Measurements from ENCODE around the gene HERC4.
A peak's percentile ranks its signal among the peaks of the same experiment; 100 is the strongest.
"Not testable (repeated sequence)": the region's sequence is repeated elsewhere in the genome, so short reads cannot be mapped to it uniquely, and the experiment has no call there.

The HERC4 gene

GRCh38 chr10:68010426-68010940, 64.6 kb downstream of the HERC4 start:
- no peak for TF ChIP-seq CTCF (IDR thresholded peaks at IDR 0.05; ENCODE audit: low read depth, low read length, missing control alignments)
- no peak for DNase-seq (ENCODE audit: extremely low read depth, low read depth)

GRCh38 chr10:68007356-68007755, 67.7 kb downstream of the HERC4 start:
- TF ChIP-seq CTCF (IDR thresholded peaks at IDR 0.05; ENCODE audit: low read depth, low read length, missing control alignments), result no peak
- H3K4me3 ChIP-seq (replicated peaks; ENCODE audit: low read depth, low read length), result no peak overlapping the region
- DNase-seq (ENCODE audit: extremely low read depth, low read depth), result peak; percentile 1

More at GRCh38 chr10:68010426-68010940, 64.6 kb downstream of the HERC4 start:
- H3K4me3 ChIP-seq (replicated peaks; ENCODE audit: low read depth, low read length), result no peak overlapping the region

- no peak for TF ChIP-seq CTCF (IDR thresholded peaks at IDR 0.05; ENCODE audit: low read depth, low read length, missing control alignments)
- no peak for DNase-seq (ENCODE audit: extremely low read depth, low read depth)
- no peak overlapping the region for H3K4me3 ChIP-seq (replicated peaks; ENCODE audit: low read depth, low read length)
These were observed 73.5 kb downstream of the HERC4 start for GRCh38 chr10:68001539-68001938.

GRCh38 chr10:68001000-68001399, 74.1 kb downstream of the HERC4 start:
- no peak for TF ChIP-seq CTCF (IDR thresholded peaks at IDR 0.05; ENCODE audit: low read depth, low read length, missing control alignments)
- no peak overlapping the region for H3K4me3 ChIP-seq (replicated peaks; ENCODE audit: low read depth, low read length)
- DNase-seq (ENCODE audit: extremely low read depth, low read depth), result no peak

GRCh38 chr10:67990093-67990492, 85.0 kb downstream of the HERC4 start:
- H3K4me3 ChIP-seq (replicated peaks; ENCODE audit: low read depth, low read length), result no peak overlapping the region
- no peak for DNase-seq (ENCODE audit: extremely low read depth, low read depth)
- no peak for TF ChIP-seq CTCF (IDR thresholded peaks at IDR 0.05; ENCODE audit: low read depth, low read length, missing control alignments)

GRCh38 chr10:67988606-67989005, 86.5 kb downstream of the HERC4 start:
- H3K4me3 ChIP-seq (replicated peaks; ENCODE audit: low read depth, low read length), result no peak overlapping the region
- no peak for DNase-seq (ENCODE audit: extremely low read depth, low read depth)
- no peak for TF ChIP-seq CTCF (IDR thresholded peaks at IDR 0.05; ENCODE audit: low read depth, low read length, missing control alignments)

GRCh38 chr10:67982603-67983002, 92.5 kb downstream of the HERC4 start:
- H3K4me3 ChIP-seq (replicated peaks; ENCODE audit: low read depth, low read length); DNase-seq (ENCODE audit: extremely low read depth, low read depth): not testable (repeated sequence)
